ENCODE data around the gene UBALD1. TPM values are rescaled to one million over a fixed set of nuclear protein-coding genes. Genes with fewer than 3 reads are reported as not detected.

UBALD1 gene
- total RNA-seq, 1 donor from 2014 or later, result 17.6 TPM

- TF ChIP-seq, protein P1, sequence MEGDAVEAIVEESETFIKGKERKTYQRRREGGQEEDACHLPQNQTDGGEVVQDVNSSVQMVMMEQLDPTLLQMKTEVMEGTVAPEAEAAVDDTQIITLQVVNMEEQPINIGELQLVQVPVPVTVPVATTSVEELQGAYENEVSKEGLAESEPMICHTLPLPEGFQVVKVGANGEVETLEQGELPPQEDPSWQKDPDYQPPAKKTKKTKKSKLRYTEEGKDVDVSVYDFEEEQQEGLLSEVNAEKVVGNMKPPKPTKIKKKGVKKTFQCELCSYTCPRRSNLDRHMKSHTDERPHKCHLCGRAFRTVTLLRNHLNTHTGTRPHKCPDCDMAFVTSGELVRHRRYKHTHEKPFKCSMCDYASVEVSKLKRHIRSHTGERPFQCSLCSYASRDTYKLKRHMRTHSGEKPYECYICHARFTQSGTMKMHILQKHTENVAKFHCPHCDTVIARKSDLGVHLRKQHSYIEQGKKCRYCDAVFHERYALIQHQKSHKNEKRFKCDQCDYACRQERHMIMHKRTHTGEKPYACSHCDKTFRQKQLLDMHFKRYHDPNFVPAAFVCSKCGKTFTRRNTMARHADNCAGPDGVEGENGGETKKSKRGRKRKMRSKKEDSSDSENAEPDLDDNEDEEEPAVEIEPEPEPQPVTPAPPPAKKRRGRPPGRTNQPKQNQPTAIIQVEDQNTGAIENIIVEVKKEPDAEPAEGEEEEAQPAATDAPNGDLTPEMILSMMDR (conservative IDR thresholded peaks at IDR 0.05), result no peak
- H3K27ac Mint-ChIP-seq (ENCODE audit: unreplicated experiment), result peak overlapping the region; percentile 86
- no peak for DNase-seq (ENCODE audit: low read depth, low spot score)
- peaks cover 3% of the 10 kb centered on the region for H3K27me3 Mint-ChIP-seq (ENCODE audit: low read depth)
- no peak overlapping the region for H3K4me3 Mint-ChIP-seq
- H3K36me3 Mint-ChIP-seq (ENCODE audit: low read depth), result no peaks in the 10 kb centered on the region
- H3K4me1 Mint-ChIP-seq, result peaks cover 5% of the 10 kb centered on the region
- no peaks in the 10 kb centered on the region for H3K9me3 Mint-ChIP-seq
These were observed 20.0 kb downstream of the UBALD1 start for GRCh38 chr16:4594433-4595410.

- peaks cover 5% of the 10 kb centered on the region for H3K4me1 Mint-ChIP-seq
- no peaks in the 10 kb centered on the region for H3K9me3 Mint-ChIP-seq
- peaks cover 3% of the 10 kb centered on the region for H3K27me3 Mint-ChIP-seq (ENCODE audit: low read depth)
- no peak overlapping the region for H3K27ac Mint-ChIP-seq (ENCODE audit: unreplicated experiment)
- H3K4me3 Mint-ChIP-seq, result no peak overlapping the region
- TF ChIP-seq, protein P1 (conservative IDR thresholded peaks at IDR 0.05), result no peak
- DNase-seq (ENCODE audit: low read depth, low spot score), result no peak
- no peaks in the 10 kb centered on the region for H3K36me3 Mint-ChIP-seq (ENCODE audit: low read depth)
These were observed 21.6 kb downstream of the UBALD1 start for GRCh38 chr16:4593086-4593485.

DNA sequence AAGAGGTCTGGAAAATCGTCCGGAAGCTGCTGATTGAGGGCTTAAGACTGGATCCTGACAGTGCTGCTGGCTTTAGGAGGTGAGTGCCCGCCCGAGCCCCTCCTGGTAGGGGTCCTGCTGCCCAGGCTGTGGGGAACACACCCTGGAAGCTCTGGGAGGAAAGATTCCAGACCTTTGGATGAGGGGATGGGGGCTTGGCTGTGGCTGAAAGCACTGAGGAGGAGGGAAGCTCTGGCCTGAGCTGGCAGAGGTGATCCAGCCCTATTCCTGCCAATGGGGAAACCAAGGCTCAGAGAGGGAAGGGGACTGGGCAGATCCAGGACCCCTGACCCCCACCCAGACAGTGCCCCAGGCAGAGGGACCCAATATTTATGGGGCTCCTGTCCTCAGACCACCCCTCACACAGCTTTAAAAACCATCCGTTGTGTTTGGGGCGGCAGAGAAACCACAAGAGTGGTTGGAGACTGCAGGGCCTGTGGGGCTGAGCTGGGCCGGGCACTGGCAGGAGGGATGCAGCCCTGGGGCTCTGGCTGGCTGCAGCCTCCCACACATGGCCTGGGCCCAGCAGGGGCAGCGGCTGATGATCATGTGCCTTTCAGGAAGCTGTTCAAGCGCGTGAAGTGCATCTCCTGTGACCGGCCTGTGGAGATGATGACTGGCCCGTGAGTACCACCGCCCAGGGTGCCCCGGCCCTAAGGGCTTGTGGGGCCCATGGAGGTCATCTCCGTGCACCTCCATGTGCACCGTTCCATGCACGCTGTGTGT lies 22.8 kb downstream of the UBALD1 start:
- Mint-ChIP-seq H3K4me3 (no peak overlapping the region), H3K27ac (ENCODE audit: unreplicated experiment) (no peak overlapping the region), H3K36me3 (ENCODE audit: low read depth) (no peaks in the 10 kb centered on the region), H3K27me3 (ENCODE audit: low read depth) (peaks cover 8% of the 10 kb centered on the region), H3K4me1 (peaks cover 5% of the 10 kb centered on the region), H3K9me3 (no peaks in the 10 kb centered on the region)
- no peak for DNase-seq (ENCODE audit: low read depth, low spot score)
- TF ChIP-seq, protein P1 (conservative IDR thresholded peaks at IDR 0.05), result no peak

DNA sequence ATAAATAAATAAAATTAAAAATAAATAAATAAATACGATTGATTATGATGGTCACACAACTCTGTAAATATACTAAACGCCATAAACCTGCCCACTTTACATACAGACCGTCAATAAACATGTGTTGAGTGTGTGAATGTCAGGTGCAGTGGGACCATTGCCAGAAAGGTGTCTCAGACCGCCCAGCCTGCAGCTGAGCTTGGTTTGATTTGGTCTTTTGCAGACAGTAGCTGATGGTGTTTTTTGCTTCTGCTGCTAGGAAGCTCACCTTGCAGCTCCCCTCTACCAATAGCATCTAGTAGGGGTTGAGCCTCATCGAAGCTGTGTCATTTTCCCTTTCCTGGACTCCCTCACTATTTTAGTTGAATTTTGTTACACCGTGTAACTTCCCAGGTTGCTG lies 23.5 kb downstream of the UBALD1 start:
- TF ChIP-seq, protein P1 (conservative IDR thresholded peaks at IDR 0.05), result no peak
- Mint-ChIP-seq H3K27ac (ENCODE audit: unreplicated experiment) (no peak overlapping the region), H3K4me3 (no peak overlapping the region), H3K36me3 (ENCODE audit: low read depth) (no peaks in the 10 kb centered on the region), H3K9me3 (no peaks in the 10 kb centered on the region), H3K4me1 (peaks cover 5% of the 10 kb centered on the region), H3K27me3 (ENCODE audit: low read depth) (peaks cover 9% of the 10 kb centered on the region)
- no peak for DNase-seq (ENCODE audit: low read depth, low spot score)

- TF ChIP-seq, protein P1 (conservative IDR thresholded peaks at IDR 0.05), result no peak
- H3K36me3 Mint-ChIP-seq (ENCODE audit: low read depth), result no peaks in the 10 kb centered on the region
- peaks cover 9% of the 10 kb centered on the region for H3K4me1 Mint-ChIP-seq
- peaks cover 15% of the 10 kb centered on the region for H3K27me3 Mint-ChIP-seq (ENCODE audit: low read depth)
- no peak overlapping the region for H3K27ac Mint-ChIP-seq (ENCODE audit: unreplicated experiment)
- no peaks in the 10 kb centered on the region for H3K9me3 Mint-ChIP-seq
- no peak for DNase-seq (ENCODE audit: low read depth, low spot score)
- H3K4me3 Mint-ChIP-seq, result no peak overlapping the region
These were observed 25.7 kb downstream of the UBALD1 start for GRCh38 chr16:4588961-4589360.
